HEK293 (cell line): ENCODE data around the gene HS6ST3.

ENCODE experiments used
- CTCF ChIA-PET: fragments of 350-600 bp; formaldehyde crosslinking; extraction: SDS; loops from one replicate; lab custom pipeline; 2021; ENCODE audit warnings: antibody characterized with exemption; lab: Yijun Ruan, JAX
- POLR2A ChIA-PET: fragments of 300-600 bp; formaldehyde crosslinking; extraction: SDS; loops from one replicate; lab custom pipeline; 2020; ENCODE audit warnings: antibody characterized with exemption, inconsistent platforms; lab: Yijun Ruan, JAX
- H3K27ac ChIP-seq: fragments of 200-500 bp; sonication (Bioruptor generic); 2 replicates; pipeline ENCODE4 v1.5.1; 2014; ENCODE audit warnings: low read depth, low read length, control low read depth, inconsistent platforms; ENCODE audit errors: extremely low read depth
- H3K36me3 ChIP-seq, 2 experiments: fragments of 200-500 bp in 1 of 2; sonication (Bioruptor generic) in 1 of 2; 1 replicate in 1 of 2; 2 replicates in 1 of 2; pipeline ENCODE4 v1.5.1; 2014 to 2017; ENCODE audit warnings: inconsistent platforms in 2 of 2, low read length in 2 of 2; ENCODE audit not compliant: control insufficient read depth in 2 of 2, insufficient read depth in 1 of 2
- H3K4me1 ChIP-seq: fragments of 200-500 bp; sonication (Bioruptor generic); 2 replicates; pipeline ENCODE4 v1.5.1; 2014; ENCODE audit warnings: mild to moderate bottlenecking, low read length, inconsistent platforms; ENCODE audit not compliant: control insufficient read depth, insufficient read depth
- H3K4me3 ChIP-seq: 2 replicates; pipeline ENCODE4 v1.5.1; 2011; ENCODE audit warnings: low read depth, mild to moderate bottlenecking, control low read depth, low read length, moderate library complexity
- H3K9me3 ChIP-seq: fragments of 200-500 bp; sonication (Bioruptor generic); 2 replicates; pipeline ENCODE4 v1.5.1; 2014; ENCODE audit warnings: low read depth, low read length, inconsistent platforms; ENCODE audit not compliant: control insufficient read depth, insufficient read depth
- HOXD13 ChIP-seq: sonication (generic); formaldehyde crosslinking; IDR thresholded peaks from 2 replicates; pipeline ENCODE4 v1.8.0; 2022; ENCODE audit warnings: missing genetic modification reagents, borderline replicate concordance
- KLF8 ChIP-seq: fragments of 450-650 bp; formaldehyde crosslinking; IDR thresholded peaks from 2 replicates; pipeline ENCODE4 v1.5.1; 2016; ENCODE audit warnings: missing biosample characterization, missing genetic modification characterization
- PRDM2 ChIP-seq: fragments of 450-650 bp; formaldehyde crosslinking; IDR thresholded peaks from 2 replicates; pipeline ENCODE4 v1.5.1; 2016; ENCODE audit warnings: missing biosample characterization, missing genetic modification characterization, borderline replicate concordance
- TSHZ1 ChIP-seq: fragments of 450-650 bp; formaldehyde crosslinking; IDR thresholded peaks from 2 replicates; pipeline ENCODE4 v1.5.1; 2016; ENCODE audit warnings: missing biosample characterization, missing genetic modification characterization, borderline replicate concordance
- ZBTB11 ChIP-seq: fragments of 450-650 bp; formaldehyde crosslinking; conservative IDR thresholded peaks from 2 replicates; pipeline ENCODE4 v1.5.1; 2016; ENCODE audit warnings: low read depth, missing biosample characterization, missing genetic modification characterization
- ZBTB44 ChIP-seq: fragments of 450-650 bp; IDR thresholded peaks from 2 replicates; pipeline ENCODE4 v1.5.1; 2018; ENCODE audit warnings: missing biosample characterization, mild to moderate bottlenecking, missing genetic modification characterization
- ZNF174 ChIP-seq: fragments of 450-650 bp; formaldehyde crosslinking; IDR thresholded peaks from 2 replicates; pipeline ENCODE4 v1.5.0; 2017; ENCODE audit warnings: missing biosample characterization, mild to moderate bottlenecking, missing genetic modification characterization
- ZNF341 ChIP-seq: fragments of 450-650 bp; formaldehyde crosslinking; IDR thresholded peaks from 2 replicates; pipeline ENCODE4; 2016; ENCODE audit warnings: low read depth, missing biosample characterization, missing genetic modification characterization
- ZNF366 ChIP-seq: fragments of 450-650 bp; formaldehyde crosslinking; conservative IDR thresholded peaks from 2 replicates; pipeline ENCODE4 v1.5.1; 2016; ENCODE audit warnings: missing biosample characterization, missing genetic modification characterization
- ZNF488 ChIP-seq: fragments of 450-650 bp; formaldehyde crosslinking; IDR thresholded peaks from 2 replicates; pipeline ENCODE4 v1.5.1; 2016; ENCODE audit warnings: missing biosample characterization, missing genetic modification characterization
- ZNF670 ChIP-seq: fragments of 450-650 bp; formaldehyde crosslinking; IDR thresholded peaks from 2 replicates; pipeline ENCODE4 v1.5.1; 2016; ENCODE audit warnings: missing biosample characterization, missing genetic modification characterization, low read depth
- ZNF776 ChIP-seq: fragments of 450-650 bp; formaldehyde crosslinking; IDR thresholded peaks from 2 replicates; pipeline ENCODE4 v1.5.0; 2017; ENCODE audit warnings: missing biosample characterization, missing genetic modification characterization, borderline replicate concordance
- ZNF792 ChIP-seq: fragments of 450-650 bp; formaldehyde crosslinking; IDR thresholded peaks from 2 replicates; pipeline ENCODE4 v1.5.1; 2016; ENCODE audit warnings: missing biosample characterization, missing genetic modification characterization
- ZSCAN30 ChIP-seq: fragments of 450-650 bp; IDR thresholded peaks from 2 replicates; pipeline ENCODE4 v1.5.1; 2018; ENCODE audit warnings: missing biosample characterization, mild to moderate bottlenecking, missing genetic modification characterization, moderate library complexity

HS6ST3 gene

GRCh38 chr13:96199315-96199714 lies 109.4 kb downstream of the HS6ST3 start (continued):
- TF ChIP-seq ZNF792 (tag by site-specific recombination) = no peak
- TF ChIP-seq ZNF488 (tag by site-specific recombination) = no peak

GRCh38 chr13:96200810-96201209 lies 110.9 kb downstream of the HS6ST3 start:
- H3K4me1 ChIP-seq = no peaks in the 10 kb centered on the region
- H3K27ac ChIP-seq = no peak overlapping the region
- CTCF ChIA-PET = no interaction called here
- H3K4me3 ChIP-seq = no peak overlapping the region
- TF ChIP-seq ZNF776 = no peak
- TF ChIP-seq, all 188 proteins: peak for 0
- POLR2A ChIA-PET = no interaction called here
- Histone ChIP-seq H3K9me3 (no peaks in the 10 kb centered on the region), H3K36me3 (no peaks in the 10 kb centered on the region)

- TF ChIP-seq KLF8 (tag by site-specific recombination) = no peak
- TF ChIP-seq ZBTB44 = no peak
- ChIA-PET POLR2A (no interaction called here), CTCF (no interaction called here)
- no peak overlapping the region for H3K4me3 ChIP-seq
- H3K9me3 ChIP-seq = no peaks in the 10 kb centered on the region
- H3K36me3 ChIP-seq = no peaks in the 10 kb centered on the region
- no peaks in the 10 kb centered on the region for H3K4me1 ChIP-seq
- no peak overlapping the region for H3K27ac ChIP-seq
Measured at GRCh38 chr13:96202315-96202714, 112.4 kb downstream of the HS6ST3 start.

GRCh38 chr13:96203471-96203870 lies 113.6 kb downstream of the HS6ST3 start:
- Histone ChIP-seq H3K36me3 (no peaks in the 10 kb centered on the region), H3K4me1 (no peaks in the 10 kb centered on the region), H3K9me3 (no peaks in the 10 kb centered on the region), H3K27ac (no peak overlapping the region), H3K4me3 (no peak overlapping the region)
- POLR2A ChIA-PET = no interaction called here
- CTCF ChIA-PET = interaction anchor here (0.5 kb wide), 1 partner anchor 20 kb away, joined by 3 read pairs; no protein-coding TSS in a partner anchor
- no peak for TF ChIP-seq ZBTB11 (tag by site-specific recombination)
- TF ChIP-seq ZNF670 = no peak
- TF ChIP-seq ZNF341 = no peak
- TF ChIP-seq HOXD13 (CRISPR knock-in tag) = no peak
- no peak for TF ChIP-seq ZNF174
- no peak for TF ChIP-seq ZSCAN30
- TF ChIP-seq TSHZ1 = no peak
- no peak for TF ChIP-seq ZNF366
- TF ChIP-seq PRDM2 (tag by site-specific recombination) = no peak
